Nucleus accumbens (tissue), 56 donors: ENCODE measurements around the gene GLCE.
A peak's percentile ranks its signal among the peaks of the same experiment; 100 is the strongest.
"Not testable (repeated sequence)": the region's sequence is repeated elsewhere in the genome, so short reads cannot be mapped to it uniquely, and the experiment has no call there.

Experiments used
- DNase-seq, 56 donors: peaks; one replicate each; lab custom pipeline; 2025; lab: John Stamatoyannopoulos, UW

The GLCE gene

GRCh38 chr15:69134791-69135190 is 25.6 kb upstream of the GLCE start:
- DNase-seq: no peak

GRCh38 chr15:69135499-69135898 is 24.9 kb upstream of the GLCE start:
- no peak for DNase-seq

- DNase-seq: no peak
Observed at GRCh38 chr15:69138963-69139362, 21.5 kb upstream of the GLCE start.

GRCh38 chr15:69140306-69140705 is 20.1 kb upstream of the GLCE start:
- no peak for DNase-seq

- peak in 1 of 56 donors; percentile 53 for DNase-seq
Observed at GRCh38 chr15:69141286-69141701, 19.1 kb upstream of the GLCE start.

- peak in 1 of 56 donors; percentile 5 for DNase-seq
Observed at GRCh38 chr15:69141833-69142232, 18.6 kb upstream of the GLCE start.

- DNase-seq: no peak
Observed at GRCh38 chr15:69143756-69144436, 16.5 kb upstream of the GLCE start.

- no peak for DNase-seq
Observed at GRCh38 chr15:69144530-69144929, 15.9 kb upstream of the GLCE start.

GRCh38 chr15:69145149-69145693 is 15.2 kb upstream of the GLCE start:
- no peak for DNase-seq

- peak in 33 of 56 donors; percentile 17 to 76 (median 42) for DNase-seq
Observed at GRCh38 chr15:69145694-69146492, 14.5 kb upstream of the GLCE start.

- no peak for DNase-seq
Observed at GRCh38 chr15:69146724-69147435, 13.6 kb upstream of the GLCE start.

- no peak for DNase-seq
Observed at GRCh38 chr15:69148465-69148864, 12.0 kb upstream of the GLCE start.

GRCh38 chr15:69149163-69149562 is 11.3 kb upstream of the GLCE start:
- no peak for DNase-seq

GRCh38 chr15:69149803-69150202 is 10.6 kb upstream of the GLCE start:
- no peak for DNase-seq

GRCh38 chr15:69150336-69150735 is 10.1 kb upstream of the GLCE start:
- DNase-seq: no peak

- DNase-seq: no peak
Observed at GRCh38 chr15:69150841-69151240, 9.6 kb upstream of the GLCE start.

GRCh38 chr15:69153046-69153445 is 7.4 kb upstream of the GLCE start:
- peak in 1 of 56 donors; percentile 9 for DNase-seq

GRCh38 chr15:69153587-69153986 is 6.8 kb upstream of the GLCE start:
- DNase-seq: not testable (repeated sequence)

- DNase-seq: no peak
Observed at GRCh38 chr15:69154078-69154477, 6.4 kb upstream of the GLCE start.

- DNase-seq: no peak
Observed at GRCh38 chr15:69154684-69155083, 5.8 kb upstream of the GLCE start.
